Activated CD8-positive, alpha-beta memory T cell treated with anti-CD3 and anti-CD28 coated beads for 36 hours (primary cell): ENCODE results near the gene KRTAP10-3. TPM values are rescaled to one million over a fixed set of nuclear protein-coding genes. Genes with fewer than 3 reads are reported as not detected.
"Not testable (repeated sequence)": the region's sequence is repeated elsewhere in the genome, so short reads cannot be mapped to it uniquely, and the experiment has no call there.

Source experiments
- CTCF ChIA-PET: fragments of 350-600 bp; sonication (Branson Sonifier 250); formaldehyde crosslinking; loops from one replicate; lab custom pipeline; 2021; ENCODE audit warnings: antibody characterized with exemption; lab: Charles Lee
- POLR2A ChIA-PET: fragments of 350-600 bp; sonication (Branson Sonifier 250); formaldehyde crosslinking; loops from one replicate; lab custom pipeline; 2021; ENCODE audit warnings: antibody characterized with exemption; lab: Charles Lee
- total RNA-seq, 2 experiments: library from RNA; stranded (reverse); gene quantifications; one replicate each; pipeline ENCODE4 v1.2.3, GENCODE V29; 2021

KRTAP10-3 gene, protein sequence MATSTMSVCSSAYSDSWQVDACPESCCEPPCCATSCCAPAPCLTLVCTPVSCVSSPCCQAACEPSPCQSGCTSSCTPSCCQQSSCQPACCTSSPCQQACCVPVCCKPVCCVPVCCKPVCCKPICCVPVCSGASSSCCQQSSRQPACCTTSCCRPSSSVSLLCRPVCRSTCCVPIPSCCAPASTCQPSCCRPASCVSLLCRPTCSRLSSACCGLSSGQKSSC
- not detected for total RNA-seq

DNA sequence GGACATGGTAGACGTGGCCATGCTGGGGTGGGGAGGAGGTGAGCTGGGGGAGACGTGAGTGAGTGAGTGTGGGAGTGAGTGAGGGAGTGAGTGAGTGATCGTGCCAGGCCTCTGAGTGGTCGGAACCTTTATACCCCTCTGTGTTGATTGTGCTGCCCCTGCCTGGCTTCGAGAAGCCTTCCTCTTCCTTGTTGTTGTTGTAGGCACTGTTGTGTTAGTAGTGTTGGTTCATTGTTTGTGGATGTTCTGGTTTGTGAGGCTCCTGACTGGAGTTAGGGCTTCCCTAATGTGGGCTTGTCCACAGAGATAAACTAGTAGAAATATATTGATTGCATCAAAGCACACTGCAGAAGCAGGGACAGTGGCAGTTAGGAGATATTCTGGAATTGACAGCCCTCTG, at the start of gene KRTAP10-3:
TSS of gene KRTAP10-3 (minus strand) at position 101 of the 400 bp plus-strand sequence. CDS start at position 21, 80 bp downstream.
- CTCF ChIA-PET, result no interaction called here
- POLR2A ChIA-PET, result no interaction called here

DNA sequence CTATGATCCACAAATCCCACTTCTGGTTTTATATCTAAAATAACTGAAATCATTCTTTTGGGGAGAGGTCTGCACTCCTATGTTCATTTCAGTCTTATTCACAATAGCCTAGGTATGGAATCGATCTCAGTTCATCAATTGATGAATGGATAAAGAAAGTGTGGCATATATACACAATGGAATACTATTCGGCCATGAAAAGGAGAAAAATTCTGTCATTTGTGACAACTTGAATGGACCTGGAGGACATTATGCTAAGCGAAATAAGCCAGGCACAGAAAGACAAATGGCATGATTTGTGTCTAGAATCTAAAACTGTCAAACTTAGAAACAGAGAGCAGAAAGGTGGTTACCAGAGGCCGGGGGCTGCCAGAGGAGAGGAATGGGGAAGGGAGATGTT, 47.9 kb upstream of the KRTAP10-3 start:
- CTCF ChIA-PET, result no interaction called here
- POLR2A ChIA-PET, result no interaction called here

- POLR2A ChIA-PET, result no interaction called here
- CTCF ChIA-PET, result no interaction called here
These were observed 45.3 kb upstream of the KRTAP10-3 start for GRCh38 chr21:44603911-44604310.

- CTCF ChIA-PET, result no interaction called here
These were observed 44.7 kb upstream of the KRTAP10-3 start for GRCh38 chr21:44603109-44603875.

GRCh38 chr21:44602463-44602850, 43.9 kb upstream of the KRTAP10-3 start:
- CTCF ChIA-PET, result no interaction called here
- POLR2A ChIA-PET, result no interaction called here

More at GRCh38 chr21:44603109-44603875, 44.7 kb upstream of the KRTAP10-3 start:
- POLR2A ChIA-PET, result no interaction called here

DNA sequence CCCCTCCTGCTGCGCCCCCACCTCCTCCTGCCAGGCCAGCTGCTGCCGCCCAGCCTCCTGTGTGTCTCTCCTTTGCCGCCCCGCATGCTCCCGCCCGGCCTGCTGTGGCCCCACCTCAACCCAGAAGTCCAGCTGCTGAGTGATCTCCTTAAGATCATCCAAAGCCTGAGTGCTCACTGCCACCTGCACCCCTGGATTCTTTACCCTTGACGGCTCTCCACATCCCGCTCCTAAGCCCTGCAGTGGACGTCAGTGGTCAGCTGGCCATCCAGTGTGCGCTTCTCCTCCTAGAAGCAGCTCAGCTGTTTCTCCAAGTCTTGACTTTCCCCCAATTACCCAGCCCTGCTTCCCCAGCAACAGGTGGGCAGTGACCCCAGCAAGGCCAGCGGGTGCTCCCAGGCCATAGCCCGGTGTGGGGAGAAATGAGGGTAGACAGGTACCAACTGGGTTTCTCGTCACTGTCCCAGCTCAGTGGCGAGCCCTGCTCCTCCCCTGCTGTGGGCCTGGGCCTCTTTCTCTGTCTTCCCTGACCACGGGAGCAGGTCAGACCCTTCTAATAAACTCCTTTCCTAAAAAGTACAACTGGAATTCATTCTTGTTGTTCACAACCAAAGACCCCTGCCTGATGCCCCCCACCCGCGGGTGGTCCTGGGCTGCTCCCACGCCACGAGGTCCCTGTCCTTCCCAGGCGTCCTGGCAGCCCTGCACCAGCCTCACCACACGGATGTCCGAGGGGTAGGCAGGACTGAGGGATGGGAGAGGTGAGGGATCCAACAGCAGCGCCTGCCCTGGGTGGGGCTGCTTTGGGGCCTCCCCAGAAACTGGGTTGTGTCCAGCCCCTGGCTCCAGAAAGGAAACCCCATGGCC, 43.2 kb upstream of the KRTAP10-3 start:
- ChIA-PET POLR2A (no interaction called here), CTCF (no interaction called here)

- CTCF ChIA-PET, POLR2A ChIA-PET: not testable (repeated sequence)
These were observed 42.5 kb upstream of the KRTAP10-3 start for GRCh38 chr21:44601091-44601490.

DNA sequence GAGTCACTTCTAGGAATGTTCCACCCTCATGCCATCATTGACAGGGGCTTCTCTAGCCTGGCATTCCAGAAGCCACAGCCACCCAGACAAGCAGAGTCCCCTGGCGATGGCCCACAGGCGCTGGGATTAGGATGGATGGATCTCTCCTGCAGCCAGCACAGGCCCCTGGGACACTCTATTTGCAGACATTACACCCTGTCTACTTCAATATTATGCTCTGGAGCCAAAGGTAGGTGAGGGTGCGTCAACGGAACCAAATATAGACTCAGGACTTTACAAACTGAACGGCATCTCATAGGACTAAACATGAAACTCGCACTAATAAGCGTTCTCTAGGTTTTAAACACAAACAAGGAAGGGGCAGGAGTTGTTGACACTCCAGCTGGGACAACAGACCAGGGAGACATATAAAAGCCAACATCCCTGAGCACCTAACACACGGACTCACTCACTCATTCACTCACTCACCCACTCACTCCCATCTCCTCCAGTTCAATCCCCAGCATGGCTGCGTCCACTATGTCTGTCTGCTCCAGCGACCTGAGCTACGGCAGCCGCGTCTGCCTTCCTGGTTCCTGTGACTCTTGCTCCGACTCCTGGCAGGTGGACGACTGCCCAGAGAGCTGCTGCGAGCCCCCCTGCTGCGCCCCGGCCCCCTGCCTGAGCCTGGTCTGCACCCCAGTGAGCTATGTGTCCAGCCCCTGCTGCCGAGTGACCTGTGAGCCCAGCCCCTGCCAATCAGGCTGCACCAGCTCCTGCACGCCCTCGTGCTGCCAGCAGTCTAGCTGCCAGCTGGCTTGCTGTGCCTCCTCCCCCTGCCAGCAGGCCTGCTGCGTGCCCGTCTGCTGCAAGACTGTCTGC, 41.8 kb upstream of the KRTAP10-3 start, which contains the start of gene KRTAP10-7:
TSS of gene KRTAP10-7 (plus strand) at position 480 of the 861 bp plus-strand sequence. CDS start at position 505, 25 bp downstream.
- POLR2A ChIA-PET, CTCF ChIA-PET: not testable (repeated sequence)

DNA sequence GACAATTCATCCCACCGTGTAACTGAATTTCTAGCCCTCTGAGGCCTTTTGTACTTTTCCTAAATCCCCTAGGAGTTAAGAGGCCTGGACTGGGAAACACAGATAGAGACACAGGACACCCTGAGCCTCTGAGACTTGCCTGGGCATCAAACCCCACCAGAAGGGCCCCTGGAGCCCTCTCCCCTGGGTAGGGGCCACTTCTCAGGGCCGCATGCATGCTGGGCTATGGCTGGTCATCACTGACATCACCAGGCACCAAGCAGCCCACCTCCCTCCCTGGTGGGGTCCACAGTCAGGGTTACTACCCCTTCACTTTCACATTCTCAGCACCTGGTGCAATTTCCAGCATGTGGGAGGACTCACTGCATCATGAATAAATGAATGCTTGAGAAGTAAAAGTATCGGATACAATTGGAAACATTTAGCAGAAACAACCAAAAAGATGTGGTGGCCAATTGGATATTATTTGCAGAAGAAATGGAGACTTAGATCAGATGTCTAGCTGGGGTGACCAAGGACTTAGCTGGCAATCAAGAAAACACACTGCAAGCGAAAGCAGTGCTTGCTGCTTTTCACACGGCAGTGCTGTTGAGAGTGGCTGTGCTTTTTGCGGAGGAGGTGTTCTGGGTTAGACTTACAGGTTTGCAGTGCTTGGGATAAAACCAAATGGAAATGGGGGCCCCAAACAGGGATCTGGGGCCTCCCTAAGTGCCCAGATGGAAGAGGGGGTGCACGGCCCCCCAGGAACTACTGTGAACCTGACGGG, 40.9 kb upstream of the KRTAP10-3 start:
- ChIA-PET POLR2A (no interaction called here), CTCF (no interaction called here)

GRCh38 chr21:44598061-44598460, 39.5 kb upstream of the KRTAP10-3 start:
- ChIA-PET POLR2A (no interaction called here), CTCF (no interaction called here)

DNA sequence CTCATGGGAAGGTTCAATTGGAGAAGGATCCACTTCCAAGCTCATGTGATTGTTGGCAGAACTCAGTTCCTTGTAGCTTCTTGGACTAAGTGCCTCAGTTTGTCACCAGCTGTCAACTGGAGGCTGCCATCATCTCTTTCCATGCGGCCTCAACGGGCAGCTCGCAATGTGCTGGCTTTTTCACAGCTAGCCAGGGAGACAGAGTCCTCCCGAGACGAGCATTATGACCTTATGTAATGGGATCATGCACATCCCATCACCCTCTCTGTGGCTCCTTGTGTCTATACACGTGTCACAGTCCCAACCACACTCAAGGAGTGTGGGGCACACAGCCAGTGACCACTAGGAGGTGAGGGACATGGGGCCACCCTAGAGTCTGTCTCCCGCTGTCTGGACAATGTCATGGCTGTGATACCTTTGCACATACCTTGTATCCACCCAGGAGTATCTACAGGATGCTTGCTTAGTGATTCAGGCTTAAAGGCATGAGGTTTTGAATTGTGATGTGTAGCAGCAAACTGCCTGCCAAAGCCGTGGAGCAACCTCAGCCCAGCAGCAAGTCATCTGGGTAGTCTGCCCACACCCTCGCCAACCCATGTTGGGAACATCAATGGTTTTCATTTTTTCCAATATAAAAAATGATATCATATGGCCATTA, 37.6 kb upstream of the KRTAP10-3 start:
- ChIA-PET CTCF (no interaction called here), POLR2A (no interaction called here)

DNA sequence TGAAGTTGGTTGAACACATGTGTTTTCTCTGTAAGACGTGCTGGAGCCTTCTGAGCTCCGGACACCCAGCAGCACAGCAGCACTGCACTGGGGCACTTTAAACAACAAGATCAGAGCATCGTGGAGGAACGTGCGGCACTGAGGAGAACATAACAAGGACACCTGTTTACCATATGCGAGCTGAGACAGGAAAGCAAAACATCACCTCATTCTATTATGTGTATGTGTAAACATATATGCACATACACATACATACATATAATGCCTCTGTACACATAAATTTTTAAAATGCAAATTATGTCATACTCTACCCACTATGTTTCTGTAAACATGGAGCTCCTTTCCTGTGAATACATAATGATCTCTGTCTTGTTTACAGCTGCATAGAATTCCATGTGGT, 36.9 kb upstream of the KRTAP10-3 start:
- ChIA-PET POLR2A (no interaction called here), CTCF (no interaction called here)

GRCh38 chr21:44594406-44594916, 35.9 kb upstream of the KRTAP10-3 start:
- ChIA-PET POLR2A (no interaction called here), CTCF (no interaction called here)

DNA sequence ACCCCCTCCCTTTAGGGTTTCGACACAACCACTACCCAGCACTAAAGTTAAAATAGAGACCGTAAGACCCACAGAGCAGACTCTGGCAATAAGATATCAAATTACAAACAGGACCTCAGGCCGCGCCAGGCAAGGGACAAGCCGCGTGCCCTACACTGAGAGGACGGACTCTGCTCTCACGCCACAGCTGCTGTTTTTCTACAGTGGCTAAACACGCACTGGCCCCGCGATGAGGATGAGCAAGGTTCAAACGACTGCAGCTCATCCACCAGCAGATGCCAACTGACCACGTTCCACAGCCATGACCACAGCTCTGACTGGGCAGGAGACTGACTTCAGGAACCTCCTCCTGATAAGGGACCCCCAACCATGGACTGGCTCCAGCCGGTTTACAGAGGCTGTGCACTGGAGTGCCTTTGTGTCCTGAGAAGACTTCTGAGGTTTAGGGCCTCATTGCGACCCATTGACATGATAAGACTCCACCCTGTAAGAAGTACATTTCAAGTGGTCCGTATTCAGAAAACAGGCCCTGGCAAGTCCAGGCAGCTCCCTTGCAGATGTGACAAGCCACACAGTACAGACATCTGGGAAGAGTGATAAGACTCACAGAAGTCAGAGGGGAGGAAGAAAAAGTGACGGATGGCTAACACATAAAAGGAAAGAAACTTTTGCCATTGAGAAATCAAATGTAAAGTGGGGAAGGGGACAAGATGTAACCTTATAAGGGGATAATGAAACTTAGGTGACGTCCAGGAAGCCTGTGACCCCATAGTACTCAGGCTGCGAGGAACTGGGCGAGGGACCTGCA, 35.2 kb upstream of the KRTAP10-3 start:
- POLR2A ChIA-PET, result no interaction called here

DNA sequence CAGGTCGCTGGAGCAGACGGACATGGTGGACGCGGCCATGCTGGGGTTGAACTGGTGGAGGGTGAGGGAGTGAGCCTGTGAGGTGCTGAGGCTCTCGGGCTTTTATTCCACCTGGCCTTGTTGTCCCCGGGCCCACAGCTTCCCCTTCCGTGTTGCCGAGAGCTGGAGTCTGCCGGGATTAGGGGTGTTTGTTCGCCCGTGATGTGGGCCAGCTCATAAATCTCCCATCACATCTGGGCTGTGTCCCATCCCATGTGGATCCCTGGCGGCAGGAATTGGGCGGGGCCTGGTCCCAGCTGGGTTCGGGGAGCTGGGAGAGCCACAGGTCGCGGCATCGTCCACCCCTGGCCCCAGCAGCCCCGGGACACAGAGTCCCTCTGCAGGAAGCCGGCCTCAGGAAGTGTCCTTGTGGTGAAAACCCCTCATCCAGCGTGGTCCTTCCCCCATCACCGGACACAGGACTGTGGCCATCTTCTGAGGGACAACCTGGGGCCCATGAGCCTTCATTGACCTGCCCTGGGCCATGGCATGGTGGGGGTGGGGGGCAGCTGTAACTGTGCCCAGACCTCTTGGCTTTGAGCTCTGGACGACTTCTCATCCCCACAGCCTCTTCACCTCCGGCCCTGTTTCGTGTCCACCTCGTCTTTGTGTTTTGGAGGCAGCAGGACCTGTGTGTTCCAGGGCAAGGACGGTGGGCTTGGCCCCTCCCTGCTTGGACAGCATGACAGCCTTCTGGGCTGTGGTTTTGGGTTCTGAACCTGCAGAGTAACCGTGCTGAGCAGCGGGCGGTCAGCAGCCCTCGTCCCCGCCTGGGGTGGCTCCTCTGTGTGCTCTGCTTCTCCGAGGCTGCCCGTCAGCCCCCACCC, 34.1 kb upstream of the KRTAP10-3 start, which contains the start of gene KRTAP10-6:
TSS of gene KRTAP10-6 (minus strand) at position 60 of the 866 bp plus-strand sequence. CDS start at position 39, 21 bp downstream.
- CTCF ChIA-PET, result no interaction called here
- POLR2A ChIA-PET, result no interaction called here

More for the DNA sequence above, 35.2 kb upstream of the KRTAP10-3 start:
- CTCF ChIA-PET, result no interaction called here

DNA sequence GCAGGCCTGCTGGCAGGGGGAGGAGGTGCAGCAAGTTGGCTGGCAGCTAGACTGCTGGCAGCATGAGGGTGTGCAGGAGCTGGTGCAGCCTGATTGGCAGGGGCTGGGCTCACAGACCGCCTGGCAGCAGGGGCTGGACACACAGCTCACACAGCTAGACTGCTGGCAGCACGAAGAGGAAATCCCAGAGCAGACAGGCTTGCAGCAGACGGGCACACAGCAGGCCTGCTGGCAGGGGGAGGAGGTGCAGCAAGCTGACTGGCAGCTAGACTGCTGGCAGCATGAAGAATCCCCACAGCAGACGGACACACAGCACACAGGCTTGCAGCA, 33.2 kb upstream of the KRTAP10-3 start:
- CTCF ChIA-PET, result not testable (repeated sequence)

More for the DNA sequence above, 33.2 kb upstream of the KRTAP10-3 start:
- POLR2A ChIA-PET, result not testable (repeated sequence)
